Chondrocyte (in vitro differentiated cells): Measurements from ENCODE around the gene MAP3K19. TPM values are rescaled to one million over a fixed set of nuclear protein-coding genes. Genes with fewer than 3 reads are reported as not detected.

ENCODE experiments used
- DNase-seq: peaks from one replicate; pipeline ENCODE4 v3.0.0; 2021; ENCODE audit warnings: mixed read lengths, low spot score
- H3K27ac Mint-ChIP-seq: one replicate; pipeline ENCODE4 v1.8.0; 2021; ENCODE audit warnings: mild to moderate bottlenecking, moderate library complexity, mixed read lengths; ENCODE audit not compliant: unreplicated experiment
- H3K27me3 Mint-ChIP-seq: 2 replicates; pipeline ENCODE4 v1.8.0; 2021; ENCODE audit warnings: low read depth, mixed read lengths
- H3K36me3 Mint-ChIP-seq: 2 replicates; pipeline ENCODE4 v1.8.0; 2021; ENCODE audit warnings: low read depth, mixed read lengths
- H3K4me1 Mint-ChIP-seq: 2 replicates; pipeline ENCODE4 v1.8.0; 2021; ENCODE audit warnings: low read depth, mild to moderate bottlenecking, mixed read lengths
- H3K4me3 Mint-ChIP-seq: one replicate; pipeline ENCODE4 v1.8.0; 2021; ENCODE audit warnings: mild to moderate bottlenecking, moderate library complexity, mixed read lengths; ENCODE audit not compliant: unreplicated experiment
- H3K9me3 Mint-ChIP-seq: 2 replicates; pipeline ENCODE4 v1.8.0; 2021; ENCODE audit warnings: low read depth, mixed read lengths
- total RNA-seq: library from RNA; stranded (reverse); gene quantifications from 3 replicates; pipeline ENCODE4 v1.2.1, GENCODE V29; 2021
- TF ChIP-seq, protein P1 (sequence below): fragments of 200-600 bp; sonication (generic); IDR thresholded peaks from 2 replicates; pipeline ENCODE4 v1.5.0; 2021; ENCODE audit warnings: antibody characterized with exemption, mild to moderate bottlenecking, moderate library complexity

Gene MAP3K19
- total RNA-seq, 1 donor from 2014 or later = not detected

DNA sequence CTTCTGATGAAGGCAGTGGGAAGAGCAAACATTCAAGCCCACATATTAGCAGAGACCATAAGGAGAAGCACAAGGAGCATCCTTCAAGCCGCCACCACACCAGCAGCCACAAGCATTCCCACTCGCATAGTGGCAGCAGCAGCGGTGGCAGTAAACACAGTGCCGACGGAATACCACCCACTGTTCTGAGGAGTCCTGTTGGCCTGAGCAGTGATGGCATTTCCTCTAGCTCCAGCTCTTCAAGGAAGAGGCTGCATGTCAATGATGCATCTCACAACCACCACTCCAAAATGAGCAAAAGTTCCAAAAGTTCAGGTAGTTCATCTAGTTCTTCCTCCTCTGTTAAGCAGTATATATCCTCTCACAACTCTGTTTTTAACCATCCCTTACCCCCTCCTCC lies 93.2 kb downstream of the MAP3K19 start:
- no peak overlapping the region for H3K27ac Mint-ChIP-seq
- DNase-seq = no peak
- no peak overlapping the region for H3K4me3 Mint-ChIP-seq
- H3K36me3 Mint-ChIP-seq = peaks cover 28% of the 10 kb centered on the region
- TF ChIP-seq, protein P1, sequence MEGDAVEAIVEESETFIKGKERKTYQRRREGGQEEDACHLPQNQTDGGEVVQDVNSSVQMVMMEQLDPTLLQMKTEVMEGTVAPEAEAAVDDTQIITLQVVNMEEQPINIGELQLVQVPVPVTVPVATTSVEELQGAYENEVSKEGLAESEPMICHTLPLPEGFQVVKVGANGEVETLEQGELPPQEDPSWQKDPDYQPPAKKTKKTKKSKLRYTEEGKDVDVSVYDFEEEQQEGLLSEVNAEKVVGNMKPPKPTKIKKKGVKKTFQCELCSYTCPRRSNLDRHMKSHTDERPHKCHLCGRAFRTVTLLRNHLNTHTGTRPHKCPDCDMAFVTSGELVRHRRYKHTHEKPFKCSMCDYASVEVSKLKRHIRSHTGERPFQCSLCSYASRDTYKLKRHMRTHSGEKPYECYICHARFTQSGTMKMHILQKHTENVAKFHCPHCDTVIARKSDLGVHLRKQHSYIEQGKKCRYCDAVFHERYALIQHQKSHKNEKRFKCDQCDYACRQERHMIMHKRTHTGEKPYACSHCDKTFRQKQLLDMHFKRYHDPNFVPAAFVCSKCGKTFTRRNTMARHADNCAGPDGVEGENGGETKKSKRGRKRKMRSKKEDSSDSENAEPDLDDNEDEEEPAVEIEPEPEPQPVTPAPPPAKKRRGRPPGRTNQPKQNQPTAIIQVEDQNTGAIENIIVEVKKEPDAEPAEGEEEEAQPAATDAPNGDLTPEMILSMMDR = no peak
- H3K27me3 Mint-ChIP-seq = no peaks in the 10 kb centered on the region
- H3K4me1 Mint-ChIP-seq = peaks cover 6% of the 10 kb centered on the region
- H3K9me3 Mint-ChIP-seq = no peaks in the 10 kb centered on the region

DNA sequence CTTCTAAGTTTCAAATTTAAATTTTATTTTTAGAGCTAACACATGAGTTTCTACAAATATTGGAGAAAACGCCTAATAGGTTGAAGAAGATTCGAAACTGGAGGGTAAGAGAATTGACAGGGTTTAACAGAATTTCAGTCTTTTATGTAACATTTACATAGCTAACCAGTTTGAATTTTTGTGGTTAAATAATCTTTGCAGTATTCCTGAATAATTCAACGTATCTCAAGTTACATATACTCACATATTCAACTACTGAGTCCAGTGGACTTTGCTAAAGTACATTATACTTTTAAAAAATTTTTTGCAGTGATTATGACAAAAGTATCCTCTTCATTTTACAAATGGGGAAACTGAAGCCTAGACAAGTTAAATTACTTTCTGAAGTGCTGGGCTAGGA lies 94.6 kb downstream of the MAP3K19 start:
- Mint-ChIP-seq H3K4me3 (no peak overlapping the region), H3K4me1 (peaks cover 6% of the 10 kb centered on the region), H3K9me3 (no peaks in the 10 kb centered on the region), H3K27ac (no peak overlapping the region), H3K36me3 (peaks cover 31% of the 10 kb centered on the region), H3K27me3 (no peaks in the 10 kb centered on the region)
- TF ChIP-seq, protein P1 = no peak
- DNase-seq = no peak

DNA sequence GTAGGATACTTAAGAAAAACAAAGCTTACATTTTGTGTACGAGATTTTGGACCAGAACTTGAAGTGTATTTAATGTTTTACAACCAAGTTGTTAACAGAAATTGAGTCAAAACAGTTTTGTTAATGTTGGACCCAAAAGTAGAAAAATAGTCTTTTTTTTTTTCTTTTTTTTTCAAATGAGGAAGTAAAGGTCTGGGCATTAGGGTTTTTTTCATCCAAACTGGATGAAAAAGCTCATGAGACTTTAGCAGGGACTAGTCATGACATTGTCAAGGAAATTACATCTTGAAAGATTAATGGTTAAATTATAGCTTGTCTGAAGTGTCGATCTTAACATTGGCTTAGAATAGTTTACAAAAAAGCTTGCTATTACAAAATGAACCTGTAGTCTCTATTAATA lies 96.4 kb downstream of the MAP3K19 start:
- no peak overlapping the region for H3K4me3 Mint-ChIP-seq
- H3K4me1 Mint-ChIP-seq = peaks cover 6% of the 10 kb centered on the region
- no peaks in the 10 kb centered on the region for H3K9me3 Mint-ChIP-seq
- H3K27ac Mint-ChIP-seq = no peak overlapping the region
- TF ChIP-seq, protein P1 = no peak
- peaks cover 34% of the 10 kb centered on the region for H3K36me3 Mint-ChIP-seq
- DNase-seq = no peak
- no peaks in the 10 kb centered on the region for H3K27me3 Mint-ChIP-seq

DNA sequence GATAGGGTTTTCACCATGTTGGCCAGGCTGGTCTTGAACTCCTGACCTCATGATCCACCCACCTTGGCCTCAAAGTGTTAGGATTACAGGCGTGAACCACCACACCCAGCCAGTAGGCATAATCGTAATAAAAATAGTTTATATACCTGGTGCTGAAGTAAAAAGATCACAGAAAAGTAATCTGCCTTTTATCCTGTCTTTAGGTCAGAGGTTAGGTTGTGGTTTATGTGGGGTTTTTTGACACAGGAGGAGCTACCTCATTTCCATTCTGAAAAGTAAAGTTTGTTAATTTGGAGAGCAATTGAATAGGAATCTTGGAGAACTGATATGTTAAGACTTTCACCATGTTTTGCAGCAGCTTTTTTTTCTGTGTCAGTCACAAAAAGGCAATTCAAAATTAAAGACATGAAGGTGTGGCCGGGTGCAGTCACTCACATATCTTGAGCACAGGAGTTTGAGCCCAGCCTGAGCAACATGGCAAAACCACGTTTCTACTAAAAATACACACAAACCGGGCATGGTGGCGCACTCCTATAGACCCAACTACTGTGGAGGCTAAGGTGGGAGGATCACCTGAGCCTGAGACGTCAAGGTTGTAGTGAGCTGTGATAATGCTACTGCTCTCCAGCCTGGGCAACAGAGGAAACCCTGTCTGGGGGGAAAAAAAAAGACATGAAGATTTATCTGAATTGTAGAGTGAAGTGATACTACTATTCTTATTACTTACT lies 97.1 kb downstream of the MAP3K19 start:
- Mint-ChIP-seq H3K4me1 (peaks cover 6% of the 10 kb centered on the region), H3K9me3 (no peaks in the 10 kb centered on the region), H3K36me3 (peaks cover 34% of the 10 kb centered on the region), H3K27me3 (no peaks in the 10 kb centered on the region), H3K27ac (peak overlapping the region; percentile 36), H3K4me3 (no peak overlapping the region)
- TF ChIP-seq, protein P1 = no peak
- no peak for DNase-seq

DNA sequence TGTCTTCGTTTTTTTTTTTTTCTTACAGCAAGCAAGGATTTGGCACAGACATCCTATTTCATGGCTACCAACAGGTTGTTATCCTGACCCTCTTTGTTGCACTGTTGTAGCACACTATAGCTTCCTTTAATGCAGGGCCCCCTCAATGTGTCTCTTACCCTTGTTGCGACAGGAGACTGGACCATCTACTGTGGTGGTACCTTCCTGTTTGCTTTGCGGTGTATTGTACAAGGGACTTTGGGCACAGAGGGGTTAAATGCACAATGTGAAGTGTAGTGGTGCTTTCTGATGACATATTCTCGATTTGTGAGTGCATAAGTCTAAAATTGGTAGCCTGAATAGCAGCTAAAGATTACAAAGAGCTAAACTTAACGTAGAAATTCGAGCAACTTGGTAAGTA lies 101.2 kb downstream of the MAP3K19 start:
- no peaks in the 10 kb centered on the region for H3K4me1 Mint-ChIP-seq
- no peaks in the 10 kb centered on the region for H3K9me3 Mint-ChIP-seq
- H3K4me3 Mint-ChIP-seq = no peak overlapping the region
- TF ChIP-seq, protein P1 = no peak
- no peak overlapping the region for H3K27ac Mint-ChIP-seq
- peaks cover 18% of the 10 kb centered on the region for H3K36me3 Mint-ChIP-seq
- no peak for DNase-seq
- H3K27me3 Mint-ChIP-seq = no peaks in the 10 kb centered on the region
